Measurements from ENCODE around the gene DLGAP1.

DLGAP1 gene

DNA sequence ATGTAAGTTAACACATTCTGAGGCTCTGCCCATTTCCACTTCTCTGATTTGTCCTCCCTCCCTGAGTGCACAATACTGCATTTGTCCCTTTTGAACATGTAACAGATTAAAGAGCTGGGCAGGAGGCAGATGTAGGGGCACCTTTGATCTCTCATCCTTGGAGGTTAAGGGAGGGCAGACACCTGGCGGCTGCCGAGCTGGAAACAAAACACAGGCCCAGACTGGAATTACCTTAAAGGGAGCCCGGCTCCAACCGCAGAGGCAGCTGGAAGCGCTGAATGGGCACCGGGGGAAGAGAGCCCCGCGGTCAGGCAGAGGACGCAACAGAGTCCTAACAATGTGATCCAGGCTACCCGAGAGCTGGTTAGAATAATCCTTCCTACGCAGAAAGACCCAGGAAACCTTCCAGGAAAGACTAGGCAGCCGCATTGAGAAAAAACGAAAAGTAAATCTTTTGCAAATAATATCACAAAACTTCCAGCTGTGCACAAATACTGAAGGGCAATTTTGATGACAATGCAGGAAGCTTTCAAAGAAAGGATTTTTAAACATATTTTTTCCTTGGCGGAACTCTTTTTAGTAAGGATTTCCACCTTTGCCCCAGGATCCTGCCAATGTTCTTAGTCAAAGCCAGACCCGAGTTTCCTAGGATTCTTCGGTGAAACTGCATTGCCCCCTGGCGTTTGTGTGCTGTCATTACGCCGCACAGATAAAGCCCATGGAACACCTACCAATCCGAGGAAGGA is 789.2 kb downstream of the DLGAP1 start:
- no peak overlapping the region for H3K4me3 Mint-ChIP-seq

DNA sequence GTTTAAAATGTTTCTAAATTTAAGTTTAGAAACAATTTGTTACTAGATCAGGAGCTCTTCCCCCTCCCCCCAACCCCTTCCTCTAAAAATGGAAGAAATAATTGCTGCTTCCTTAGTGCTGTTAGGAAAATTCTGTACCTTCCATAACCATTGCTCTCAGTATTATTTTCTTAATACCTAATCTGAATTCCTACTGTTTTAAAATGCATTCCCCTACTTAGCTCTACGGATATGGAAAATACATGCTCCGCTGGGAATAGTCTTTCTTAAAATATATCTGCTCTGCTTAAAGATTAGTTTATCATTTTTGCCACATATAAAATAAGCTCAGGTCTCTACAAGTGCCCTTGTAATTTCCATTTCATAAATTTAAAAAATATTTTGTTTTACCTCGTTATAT is 789.9 kb downstream of the DLGAP1 start:
- Mint-ChIP-seq H3K27me3 (no peaks in the 10 kb centered on the region), H3K4me1 (ENCODE audit: low read depth) (peaks cover 33% of the 10 kb centered on the region), H3K4me3 (no peak overlapping the region), H3K27ac (no peak overlapping the region), H3K9me3 (no peaks in the 10 kb centered on the region), H3K36me3 (ENCODE audit: low read depth) (no peaks in the 10 kb centered on the region)
- no peak for DNase-seq

More for the DNA sequence above, 789.2 kb downstream of the DLGAP1 start:
- peak overlapping the region; percentile 31 for H3K27ac Mint-ChIP-seq
- DNase-seq: peak; percentile 84
- H3K36me3 Mint-ChIP-seq (ENCODE audit: low read depth): no peaks in the 10 kb centered on the region
- no peaks in the 10 kb centered on the region for H3K9me3 Mint-ChIP-seq
- peaks cover 30% of the 10 kb centered on the region for H3K4me1 Mint-ChIP-seq (ENCODE audit: low read depth)
- H3K27me3 Mint-ChIP-seq: no peaks in the 10 kb centered on the region

DNA sequence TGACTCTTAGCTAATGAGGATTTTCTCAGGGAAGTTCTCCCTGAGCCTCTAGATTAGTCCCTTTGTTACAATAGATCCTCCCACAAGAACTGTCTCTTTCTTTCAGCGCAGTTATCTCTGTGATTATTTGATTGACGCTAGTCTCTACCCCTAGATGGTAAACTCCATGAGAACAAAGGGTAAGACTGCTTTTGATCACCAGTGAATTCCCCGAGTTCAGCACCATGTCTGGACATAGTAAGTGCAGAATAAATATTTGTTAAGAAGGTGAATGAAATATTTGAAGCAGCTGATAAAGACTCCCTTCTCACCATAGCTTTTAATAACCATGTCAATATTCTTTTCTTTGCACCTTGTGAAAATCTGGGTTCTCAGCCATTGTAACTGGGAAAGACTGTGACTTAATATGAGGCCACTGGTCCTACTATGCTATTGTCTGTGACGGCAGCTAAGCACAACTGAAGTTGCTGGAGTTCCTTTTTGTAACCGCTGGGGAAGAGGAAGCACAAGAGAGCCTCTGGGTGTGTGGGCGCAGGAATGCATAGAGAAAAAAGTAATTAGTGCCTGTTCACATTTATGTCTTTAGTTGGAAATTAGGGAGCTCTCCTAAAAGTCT is 790.4 kb downstream of the DLGAP1 start:
- H3K9me3 Mint-ChIP-seq: no peaks in the 10 kb centered on the region
- H3K4me1 Mint-ChIP-seq (ENCODE audit: low read depth): peaks cover 33% of the 10 kb centered on the region
- no peak overlapping the region for H3K4me3 Mint-ChIP-seq
- no peak for DNase-seq
- H3K27me3 Mint-ChIP-seq: no peaks in the 10 kb centered on the region
- no peak overlapping the region for H3K27ac Mint-ChIP-seq
- no peaks in the 10 kb centered on the region for H3K36me3 Mint-ChIP-seq (ENCODE audit: low read depth)

DNA sequence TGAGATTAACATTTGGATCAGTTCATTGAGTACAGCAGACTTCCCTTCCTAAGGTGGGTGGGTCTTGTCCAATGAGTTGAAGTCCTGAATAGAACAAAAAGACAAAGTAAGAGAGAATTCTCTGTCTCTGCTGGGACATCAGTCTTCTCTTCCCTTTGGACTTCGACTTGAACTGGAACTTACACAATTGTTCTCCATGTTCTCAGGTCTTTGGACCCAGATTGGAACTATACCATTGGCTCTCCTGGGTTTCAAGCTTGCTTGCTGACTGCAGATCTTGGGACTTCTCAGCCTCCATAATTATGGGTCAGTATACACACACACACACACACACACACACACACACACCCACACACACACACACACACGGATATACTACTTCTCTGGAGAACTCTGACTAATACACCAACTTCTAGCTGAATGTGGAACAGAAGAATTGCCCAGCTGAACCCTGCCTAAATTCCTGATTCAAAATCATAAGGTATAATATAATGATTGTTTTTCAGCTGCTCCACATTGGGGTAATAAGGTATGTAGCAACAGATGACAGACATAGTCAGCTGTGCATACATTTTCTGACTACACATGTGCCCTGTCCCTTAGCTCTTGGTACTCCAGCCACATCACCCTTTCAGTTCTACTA is 791.1 kb downstream of the DLGAP1 start:
- Mint-ChIP-seq H3K9me3 (no peaks in the 10 kb centered on the region), H3K27me3 (no peaks in the 10 kb centered on the region), H3K27ac (no peak overlapping the region), H3K36me3 (ENCODE audit: low read depth) (no peaks in the 10 kb centered on the region), H3K4me1 (ENCODE audit: low read depth) (peaks cover 33% of the 10 kb centered on the region), H3K4me3 (no peak overlapping the region)
- no peak for DNase-seq

DNA sequence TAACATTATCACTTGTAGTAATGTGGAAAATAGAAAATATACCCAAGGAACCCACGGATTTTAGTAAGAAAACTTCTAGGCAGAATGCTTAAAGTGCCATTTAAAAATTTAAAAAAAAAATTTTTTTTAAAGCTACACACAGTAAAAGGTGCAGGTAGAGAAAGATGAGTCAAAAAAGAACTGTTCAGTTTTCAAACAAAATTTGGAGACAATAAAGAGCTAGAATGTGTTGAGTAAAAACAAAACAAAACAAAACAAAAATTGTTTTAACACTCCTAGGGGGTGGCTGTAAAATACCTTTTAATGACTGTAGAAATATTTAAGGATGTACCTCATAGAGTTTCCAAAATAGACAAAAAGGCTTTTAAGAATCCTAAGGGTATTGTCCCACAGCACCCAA is 793.1 kb downstream of the DLGAP1 start:
- DNase-seq: no peak
- H3K4me1 Mint-ChIP-seq (ENCODE audit: low read depth): peaks cover 33% of the 10 kb centered on the region
- no peak overlapping the region for H3K27ac Mint-ChIP-seq
- H3K36me3 Mint-ChIP-seq (ENCODE audit: low read depth): no peaks in the 10 kb centered on the region
- no peaks in the 10 kb centered on the region for H3K9me3 Mint-ChIP-seq
- H3K27me3 Mint-ChIP-seq: no peaks in the 10 kb centered on the region
- no peak overlapping the region for H3K4me3 Mint-ChIP-seq

DNA sequence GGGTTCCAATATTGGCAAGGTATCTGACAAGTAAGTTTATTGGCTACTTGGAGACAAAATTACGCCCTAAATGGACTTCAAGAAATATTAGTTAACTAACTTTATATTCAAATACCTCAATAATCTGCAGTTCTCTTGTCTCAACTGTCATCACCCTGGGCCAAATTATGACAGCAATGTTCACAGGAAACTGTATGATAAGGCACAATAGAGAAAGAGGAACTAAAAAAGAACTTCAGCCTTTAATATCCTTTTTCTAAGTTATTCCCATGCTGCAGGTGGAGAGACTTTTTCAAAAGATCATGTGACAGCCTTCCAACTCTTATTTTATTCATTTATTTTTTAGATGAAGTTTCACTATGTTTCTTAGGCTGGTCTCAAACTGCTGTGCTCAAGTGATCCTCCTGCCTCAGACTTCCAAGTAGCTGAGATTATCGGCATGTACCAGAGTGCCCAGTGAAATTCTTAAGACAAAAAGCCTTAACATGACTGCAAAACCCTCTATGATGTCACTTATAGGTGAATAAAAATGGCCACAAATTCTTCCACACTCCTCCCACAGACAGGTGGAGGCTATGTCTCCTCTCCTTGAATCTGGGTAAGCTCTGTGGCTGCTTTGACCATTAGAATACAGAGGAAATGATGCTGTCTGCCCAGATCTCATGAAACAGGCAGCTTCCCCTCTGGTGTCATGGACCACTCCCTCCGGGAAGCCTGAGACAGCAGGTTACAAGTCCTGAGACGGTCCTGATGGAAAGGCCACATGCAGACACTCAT is 794.2 kb downstream of the DLGAP1 start:
- H3K27me3 Mint-ChIP-seq: no peaks in the 10 kb centered on the region
- no peak overlapping the region for H3K4me3 Mint-ChIP-seq
- peaks cover 30% of the 10 kb centered on the region for H3K4me1 Mint-ChIP-seq (ENCODE audit: low read depth)
- no peaks in the 10 kb centered on the region for H3K36me3 Mint-ChIP-seq (ENCODE audit: low read depth)
- H3K9me3 Mint-ChIP-seq: no peaks in the 10 kb centered on the region
- no peak for DNase-seq
- no peak overlapping the region for H3K27ac Mint-ChIP-seq

DNA sequence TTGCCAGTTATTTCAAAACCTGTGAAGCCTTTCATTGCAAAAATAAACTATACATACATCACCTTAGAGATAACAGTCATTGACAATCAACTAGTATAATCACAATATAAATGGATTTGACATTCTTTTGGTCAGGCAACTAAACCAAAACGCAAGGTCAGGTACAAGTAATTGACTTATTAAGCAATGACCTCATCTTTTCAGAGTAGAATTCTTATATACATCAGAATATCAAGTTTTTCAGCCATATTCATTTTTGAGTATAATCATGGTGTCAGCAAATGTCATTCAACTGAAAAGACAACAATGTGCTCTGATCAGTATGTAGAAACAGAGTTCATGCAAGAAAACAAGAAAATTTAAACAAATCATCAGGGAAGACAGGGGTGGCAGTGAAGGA is 796.6 kb downstream of the DLGAP1 start:
- Mint-ChIP-seq H3K9me3 (no peaks in the 10 kb centered on the region), H3K27ac (no peak overlapping the region), H3K36me3 (ENCODE audit: low read depth) (no peaks in the 10 kb centered on the region), H3K27me3 (no peaks in the 10 kb centered on the region), H3K4me1 (ENCODE audit: low read depth) (peaks cover 29% of the 10 kb centered on the region), H3K4me3 (no peak overlapping the region)
- no peak for DNase-seq

DNA sequence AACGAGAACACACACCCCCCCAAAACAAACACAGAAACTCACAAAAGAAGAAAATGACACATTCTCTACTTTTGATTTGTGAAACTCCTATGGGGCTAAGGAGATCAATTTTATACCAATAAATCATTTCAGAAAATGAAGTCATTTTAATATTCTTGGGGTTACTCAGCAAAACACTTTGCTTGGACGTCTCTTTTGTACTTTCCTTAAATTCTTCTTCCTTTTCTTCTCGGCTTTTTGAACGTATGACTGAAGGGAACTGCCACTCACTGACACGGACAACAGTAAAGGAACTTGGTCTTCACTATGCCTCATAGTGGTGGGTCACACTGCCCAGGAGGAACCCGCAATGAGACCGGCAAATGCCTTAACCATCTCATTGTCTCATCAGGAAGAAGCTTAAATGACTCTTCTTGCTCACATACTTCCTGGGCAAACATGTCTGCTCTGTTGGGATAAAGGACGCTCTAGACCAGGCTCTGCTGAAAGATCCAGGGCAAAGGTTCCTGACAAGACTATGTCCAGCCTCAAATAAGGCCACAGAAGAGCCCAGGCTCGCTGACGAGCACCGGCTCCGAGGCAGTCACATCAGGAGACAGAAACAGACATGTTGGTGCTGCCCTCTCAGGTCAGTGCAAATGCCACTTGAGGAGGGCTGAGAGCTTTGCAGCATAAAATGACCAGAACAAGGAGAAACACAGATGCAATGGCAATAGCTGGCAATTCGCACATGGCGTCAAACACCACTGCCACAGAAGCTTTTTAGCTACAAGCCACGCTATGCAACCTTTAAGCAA is 799.7 kb downstream of the DLGAP1 start:
- Mint-ChIP-seq H3K9me3 (peaks cover 5% of the 10 kb centered on the region), H3K27me3 (no peaks in the 10 kb centered on the region), H3K27ac (peak overlapping the region; percentile 8), H3K4me3 (no peak overlapping the region), H3K4me1 (ENCODE audit: low read depth) (peaks cover 30% of the 10 kb centered on the region), H3K36me3 (ENCODE audit: low read depth) (peaks cover 2% of the 10 kb centered on the region)
- DNase-seq: no peak

DNA sequence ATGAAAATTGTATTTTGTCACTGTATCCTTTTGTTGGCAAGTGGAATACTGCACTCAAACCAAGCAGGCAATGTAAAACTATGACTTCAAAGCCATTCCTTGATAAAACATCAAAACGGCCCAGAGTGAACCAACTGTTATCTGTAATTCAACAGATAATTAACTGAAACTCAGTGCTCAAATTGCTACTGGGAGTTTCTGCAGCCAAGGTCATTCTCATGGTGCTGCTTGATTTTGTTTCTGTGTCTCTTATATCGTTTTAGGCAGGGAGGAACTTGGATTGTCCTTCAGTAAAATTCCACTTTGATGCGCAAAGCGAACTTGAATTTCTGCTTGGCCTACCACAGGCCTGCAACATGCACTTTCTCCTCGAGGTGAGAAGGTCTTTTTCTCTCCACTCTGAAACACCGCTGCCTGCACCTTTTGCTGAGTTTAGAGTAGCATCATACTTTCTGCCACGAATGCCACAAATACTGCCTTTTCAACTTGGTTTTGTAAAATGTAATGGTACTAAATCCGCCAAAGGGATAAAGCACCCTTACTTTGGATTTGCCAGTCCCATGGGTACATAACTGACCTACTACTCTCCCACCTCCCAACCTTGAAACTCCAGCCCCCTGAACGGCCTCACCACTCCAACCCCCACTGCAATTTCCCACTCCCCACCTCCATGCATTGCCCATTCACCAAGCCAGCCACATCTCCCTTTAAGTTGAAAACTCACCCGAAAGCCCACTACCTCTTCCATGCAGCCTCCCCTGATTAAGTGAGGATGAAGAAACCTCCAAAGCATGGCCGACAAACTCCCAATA is 800.5 kb downstream of the DLGAP1 start:
- Mint-ChIP-seq H3K9me3 (peaks cover 5% of the 10 kb centered on the region), H3K36me3 (ENCODE audit: low read depth) (peaks cover 2% of the 10 kb centered on the region), H3K27ac (peak overlapping the region; percentile 8), H3K27me3 (no peaks in the 10 kb centered on the region), H3K4me3 (no peak overlapping the region), H3K4me1 (ENCODE audit: low read depth) (peaks cover 34% of the 10 kb centered on the region)
- no peak for DNase-seq

DNA sequence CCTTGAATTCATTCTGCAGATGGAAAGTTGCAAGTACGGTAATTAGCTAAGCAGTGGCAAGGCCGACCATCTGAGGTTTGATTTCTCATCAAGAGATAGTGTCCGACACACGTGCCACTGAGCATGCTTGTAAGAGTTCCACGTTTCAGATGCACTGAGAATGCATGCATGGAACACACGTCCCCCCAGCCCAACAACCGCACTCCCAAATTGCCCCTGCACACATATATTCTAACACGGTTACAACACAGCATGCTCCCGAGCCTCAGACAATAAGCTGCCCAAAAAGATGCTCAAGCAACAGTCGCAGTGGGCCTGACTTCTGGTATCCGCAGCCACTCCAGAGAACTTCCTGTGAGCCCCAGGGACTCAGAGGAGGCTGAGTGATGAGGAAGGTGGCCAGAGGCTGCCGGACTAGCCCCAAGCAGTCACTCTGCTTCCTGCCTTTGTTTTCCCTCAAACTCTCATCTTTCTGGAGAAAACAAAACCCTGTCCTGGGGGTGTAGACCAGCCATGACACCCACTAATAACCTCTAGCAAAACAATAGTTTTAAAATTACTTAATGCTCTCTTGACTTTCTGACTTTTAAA is 801.2 kb downstream of the DLGAP1 start:
- no peak overlapping the region for H3K4me3 Mint-ChIP-seq
- peaks cover 34% of the 10 kb centered on the region for H3K4me1 Mint-ChIP-seq (ENCODE audit: low read depth)
- no peaks in the 10 kb centered on the region for H3K27me3 Mint-ChIP-seq
- peaks cover 2% of the 10 kb centered on the region for H3K36me3 Mint-ChIP-seq (ENCODE audit: low read depth)
- H3K27ac Mint-ChIP-seq: peak overlapping the region; percentile 73
- H3K9me3 Mint-ChIP-seq: peaks cover 5% of the 10 kb centered on the region
- no peak for DNase-seq

DNA sequence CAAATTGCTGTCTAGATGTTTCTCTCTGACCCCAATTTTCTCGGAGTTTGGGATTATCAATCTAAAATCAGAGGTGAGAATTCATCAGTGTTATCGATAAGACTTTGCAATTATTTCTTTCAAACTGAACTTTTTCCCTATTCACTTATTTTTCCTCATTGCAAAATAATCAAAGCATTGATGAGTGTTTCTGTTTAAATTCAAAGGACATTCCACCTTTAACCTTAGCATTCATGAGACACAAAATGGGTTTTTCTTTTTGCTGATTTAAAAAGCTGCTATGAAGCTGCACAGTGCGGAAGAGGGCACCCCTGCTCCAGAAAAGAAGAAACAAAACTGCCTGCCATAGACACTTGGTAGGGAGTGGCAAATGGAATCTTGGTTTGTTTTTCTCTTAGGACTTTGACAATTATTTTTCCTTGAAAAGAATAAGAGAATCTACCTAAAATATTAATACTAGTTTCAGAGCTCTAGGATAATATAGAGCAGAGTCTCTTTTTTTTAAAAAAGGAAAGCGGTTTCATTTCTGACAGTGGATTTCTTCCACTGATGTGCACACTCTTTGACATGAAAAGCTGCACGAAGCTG is 801.8 kb downstream of the DLGAP1 start:
- H3K9me3 Mint-ChIP-seq: peaks cover 5% of the 10 kb centered on the region
- no peaks in the 10 kb centered on the region for H3K27me3 Mint-ChIP-seq
- H3K4me3 Mint-ChIP-seq: peak overlapping the region; percentile 37
- peaks cover 2% of the 10 kb centered on the region for H3K36me3 Mint-ChIP-seq (ENCODE audit: low read depth)
- peaks cover 34% of the 10 kb centered on the region for H3K4me1 Mint-ChIP-seq (ENCODE audit: low read depth)
- DNase-seq: no peak
- peak overlapping the region; percentile 96 for H3K27ac Mint-ChIP-seq

DNA sequence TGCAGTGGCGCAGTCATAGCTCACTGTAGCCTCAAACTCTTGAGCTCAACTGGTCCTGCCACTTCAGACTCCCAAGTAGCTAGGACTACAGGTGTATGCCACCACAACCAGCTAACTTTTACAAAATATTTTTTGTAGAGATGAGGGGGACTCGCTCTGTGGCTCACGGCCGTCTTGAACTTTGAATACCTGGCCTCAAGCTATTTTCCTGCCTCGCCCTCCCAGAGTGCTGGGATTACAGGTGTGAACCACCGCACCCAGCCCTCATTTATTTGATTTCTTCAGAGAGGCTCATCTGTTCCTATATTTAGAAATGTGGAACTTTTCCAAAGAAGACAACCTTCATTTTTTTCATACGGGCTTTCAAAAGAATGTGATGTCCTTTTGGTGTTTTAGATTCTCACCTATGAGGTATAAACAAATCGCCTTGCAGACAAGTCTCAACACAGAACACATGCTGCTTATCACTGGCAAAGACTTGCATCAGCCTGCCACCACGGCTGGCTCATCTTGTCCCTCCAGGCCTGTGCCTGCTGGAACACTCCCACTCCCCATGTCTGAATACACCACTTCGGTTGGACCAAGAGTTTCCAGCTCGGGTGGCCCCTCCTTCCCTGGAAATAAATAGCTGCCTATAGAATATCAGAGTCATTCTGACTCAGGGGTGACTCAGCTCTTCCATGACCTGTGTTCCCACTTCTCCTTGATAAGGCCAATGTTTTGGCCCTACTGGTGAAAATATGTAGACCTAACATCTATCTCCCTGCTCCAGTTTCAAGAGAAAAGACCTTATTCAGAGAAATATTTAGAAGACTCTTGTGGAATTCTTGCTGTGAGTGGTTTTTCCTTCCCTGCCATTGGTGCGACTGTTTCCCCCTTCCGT is 802.5 kb downstream of the DLGAP1 start:
- peak overlapping the region; percentile 96 for H3K27ac Mint-ChIP-seq

More for the DNA sequence above, 802.5 kb downstream of the DLGAP1 start:
- peak; percentile 72 for DNase-seq
- H3K4me1 Mint-ChIP-seq (ENCODE audit: low read depth): peaks cover 34% of the 10 kb centered on the region
- peak overlapping the region; percentile 37 for H3K4me3 Mint-ChIP-seq
- peaks cover 2% of the 10 kb centered on the region for H3K36me3 Mint-ChIP-seq (ENCODE audit: low read depth)
- H3K27me3 Mint-ChIP-seq: no peaks in the 10 kb centered on the region
- H3K9me3 Mint-ChIP-seq: peaks cover 5% of the 10 kb centered on the region

All from activated T-cell treated with anti-CD3 and anti-CD28 coated beads, Interleukin-2, amount 50 U/mL, for 24 hours (primary cell).